Measurements from ENCODE around the gene NLRP3. TPM values are rescaled to one million over a fixed set of nuclear protein-coding genes. Genes with fewer than 3 reads are reported as not detected.

NLRP3 gene
- total RNA-seq, 2 donors from 2014 or later: 1.0 to 1.3 TPM

GRCh38 chr1:247440001-247440620 lies 24.1 kb downstream of the NLRP3 start:
- Histone ChIP-seq H3K27ac (no peak overlapping the region), H3K9me3 (no peaks in the 10 kb centered on the region), H3K4me3 (no peak overlapping the region), H3K27me3 (no peaks in the 10 kb centered on the region), H3K36me3 (no peaks in the 10 kb centered on the region), H3K4me1 (no peaks in the 10 kb centered on the region)
- TF ChIP-seq, protein P1, sequence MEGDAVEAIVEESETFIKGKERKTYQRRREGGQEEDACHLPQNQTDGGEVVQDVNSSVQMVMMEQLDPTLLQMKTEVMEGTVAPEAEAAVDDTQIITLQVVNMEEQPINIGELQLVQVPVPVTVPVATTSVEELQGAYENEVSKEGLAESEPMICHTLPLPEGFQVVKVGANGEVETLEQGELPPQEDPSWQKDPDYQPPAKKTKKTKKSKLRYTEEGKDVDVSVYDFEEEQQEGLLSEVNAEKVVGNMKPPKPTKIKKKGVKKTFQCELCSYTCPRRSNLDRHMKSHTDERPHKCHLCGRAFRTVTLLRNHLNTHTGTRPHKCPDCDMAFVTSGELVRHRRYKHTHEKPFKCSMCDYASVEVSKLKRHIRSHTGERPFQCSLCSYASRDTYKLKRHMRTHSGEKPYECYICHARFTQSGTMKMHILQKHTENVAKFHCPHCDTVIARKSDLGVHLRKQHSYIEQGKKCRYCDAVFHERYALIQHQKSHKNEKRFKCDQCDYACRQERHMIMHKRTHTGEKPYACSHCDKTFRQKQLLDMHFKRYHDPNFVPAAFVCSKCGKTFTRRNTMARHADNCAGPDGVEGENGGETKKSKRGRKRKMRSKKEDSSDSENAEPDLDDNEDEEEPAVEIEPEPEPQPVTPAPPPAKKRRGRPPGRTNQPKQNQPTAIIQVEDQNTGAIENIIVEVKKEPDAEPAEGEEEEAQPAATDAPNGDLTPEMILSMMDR (IDR thresholded peaks at IDR 0.05): no peak
- DNase-seq (ENCODE audit: low spot score): no peak

DNA sequence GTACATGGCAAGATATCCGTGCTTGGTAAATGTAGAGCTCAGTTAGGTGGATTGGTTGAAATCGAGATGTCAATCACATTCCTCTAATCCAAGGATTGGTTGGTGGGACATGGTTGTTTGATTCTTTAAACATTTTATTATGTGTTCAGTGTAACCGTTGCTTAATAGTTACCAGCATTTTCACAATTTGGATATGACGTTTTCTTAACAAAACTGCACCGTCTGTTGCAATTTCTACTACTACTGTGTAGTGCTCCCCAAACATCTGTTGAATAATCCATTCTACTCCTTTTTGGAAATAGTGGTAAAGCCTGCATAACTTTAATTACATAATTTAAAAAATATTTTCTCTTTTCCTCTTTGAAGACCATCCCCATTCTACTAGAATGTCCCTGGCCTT lies 25.6 kb downstream of the NLRP3 start:
- no peak for DNase-seq (ENCODE audit: low spot score)
- TF ChIP-seq, protein P1 (IDR thresholded peaks at IDR 0.05): no peak
- H3K27me3 ChIP-seq: no peaks in the 10 kb centered on the region
- no peaks in the 10 kb centered on the region for H3K9me3 ChIP-seq
- H3K27ac ChIP-seq: no peak overlapping the region
- no peak overlapping the region for H3K4me3 ChIP-seq
- no peaks in the 10 kb centered on the region for H3K36me3 ChIP-seq
- no peaks in the 10 kb centered on the region for H3K4me1 ChIP-seq

DNA sequence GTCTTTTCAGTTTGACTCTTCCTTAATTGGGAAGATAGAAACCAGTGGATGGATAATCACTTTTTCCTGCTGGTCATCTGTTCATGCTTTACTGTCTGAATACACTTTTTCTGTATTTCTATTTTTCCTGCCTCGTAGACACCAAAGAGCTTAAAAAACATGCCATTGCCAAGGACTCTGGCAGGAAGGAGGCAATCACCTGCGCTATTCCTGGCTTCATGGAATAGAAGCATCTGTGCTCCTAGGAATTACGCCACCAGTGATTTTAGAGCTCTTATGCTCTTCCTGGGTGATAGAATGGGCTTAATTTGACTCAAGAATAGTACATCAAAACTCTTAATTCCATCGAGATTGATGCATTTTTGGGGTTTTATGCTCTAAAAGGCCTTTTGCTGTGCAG lies 26.2 kb downstream of the NLRP3 start:
- H3K9me3 ChIP-seq: no peaks in the 10 kb centered on the region
- H3K36me3 ChIP-seq: no peaks in the 10 kb centered on the region
- DNase-seq (ENCODE audit: low spot score): no peak
- no peaks in the 10 kb centered on the region for H3K27me3 ChIP-seq
- no peaks in the 10 kb centered on the region for H3K4me1 ChIP-seq
- H3K4me3 ChIP-seq: no peak overlapping the region
- TF ChIP-seq, protein P1 (IDR thresholded peaks at IDR 0.05): no peak
- no peak overlapping the region for H3K27ac ChIP-seq

DNA sequence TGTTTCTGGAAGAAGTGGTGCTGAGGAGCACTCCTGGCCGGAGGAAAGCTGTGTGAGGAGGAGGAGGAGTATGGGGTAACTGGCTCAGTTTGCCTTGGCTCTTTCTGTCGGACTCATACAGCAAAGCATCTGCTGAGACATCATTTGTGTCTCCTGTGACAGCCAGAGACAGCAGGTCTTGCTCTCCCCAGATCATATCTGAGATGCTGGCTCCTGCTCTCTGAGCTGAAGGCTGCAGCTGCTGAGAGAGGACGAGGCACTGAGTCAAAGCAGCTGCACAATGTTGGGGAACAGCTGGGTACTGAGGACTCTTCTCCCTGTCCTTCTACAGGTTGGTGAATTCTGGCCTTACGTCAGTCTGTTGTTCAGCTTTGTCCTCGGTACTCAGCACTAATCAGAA lies 27.7 kb downstream of the NLRP3 start:
- H3K27me3 ChIP-seq: no peaks in the 10 kb centered on the region
- no peak overlapping the region for H3K4me3 ChIP-seq
- H3K9me3 ChIP-seq: no peaks in the 10 kb centered on the region
- DNase-seq (ENCODE audit: low spot score): no peak
- no peaks in the 10 kb centered on the region for H3K4me1 ChIP-seq
- TF ChIP-seq, protein P1 (IDR thresholded peaks at IDR 0.05): no peak
- no peaks in the 10 kb centered on the region for H3K36me3 ChIP-seq
- H3K27ac ChIP-seq: no peak overlapping the region

DNA sequence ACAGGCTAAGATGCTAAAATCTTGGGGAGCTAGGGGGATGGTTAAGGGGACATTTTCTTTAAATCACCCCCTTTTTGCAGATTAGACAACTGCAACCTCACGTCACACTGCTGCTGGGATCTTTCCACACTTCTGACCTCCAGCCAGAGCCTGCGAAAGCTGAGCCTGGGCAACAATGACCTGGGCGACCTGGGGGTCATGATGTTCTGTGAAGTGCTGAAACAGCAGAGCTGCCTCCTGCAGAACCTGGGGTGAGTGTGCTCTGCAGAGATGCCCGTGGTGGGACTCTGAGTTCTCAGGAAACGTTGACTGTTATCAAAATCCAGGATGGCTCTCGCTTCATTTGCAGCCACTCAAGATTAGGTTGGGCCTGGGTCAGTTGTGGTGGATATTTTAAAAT lies 28.6 kb downstream of the NLRP3 start:
- Histone ChIP-seq H3K36me3 (no peaks in the 10 kb centered on the region), H3K4me3 (no peak overlapping the region), H3K27me3 (no peaks in the 10 kb centered on the region), H3K9me3 (no peaks in the 10 kb centered on the region), H3K4me1 (no peaks in the 10 kb centered on the region), H3K27ac (no peak overlapping the region)
- DNase-seq (ENCODE audit: low spot score): no peak
- TF ChIP-seq, protein P1 (IDR thresholded peaks at IDR 0.05): no peak
